BLaER1 (cell line): ENCODE data around the gene OR4A16.

Experiments used
- H3K27ac ChIP-seq: shearing (Covaris generic); formaldehyde crosslinking; 2 replicates; pipeline ENCODE4 v1.8.1; 2022
- H3K27me3 ChIP-seq: shearing (Covaris generic); formaldehyde crosslinking; 2 replicates; pipeline ENCODE4 v1.8.1; 2022
- H3K36me3 ChIP-seq: shearing (Covaris generic); formaldehyde crosslinking; 2 replicates; pipeline ENCODE4 v1.8.1; 2022
- H3K4me1 ChIP-seq: shearing (Covaris generic); formaldehyde crosslinking; 2 replicates; pipeline ENCODE4 v1.8.1; 2022
- H3K4me2 ChIP-seq: shearing (Covaris generic); formaldehyde crosslinking; 2 replicates; pipeline ENCODE4 v1.8.1; 2022
- H3K4me3 ChIP-seq: shearing (Covaris generic); formaldehyde crosslinking; 2 replicates; pipeline ENCODE4 v1.8.1; 2022
- H3K9ac ChIP-seq: shearing (Covaris generic); formaldehyde crosslinking; 2 replicates; pipeline ENCODE4 v1.8.1; 2022
- H3K9me3 ChIP-seq: shearing (Covaris generic); formaldehyde crosslinking; 2 replicates; pipeline ENCODE4 v1.8.1; 2022
- H4K20me1 ChIP-seq: shearing (Covaris generic); formaldehyde crosslinking; 2 replicates; pipeline ENCODE4 v1.8.1; 2022
- Cebpa-rat ChIP-seq: shearing (Covaris generic); IDR thresholded peaks from 2 replicates; pipeline ENCODE4 v1.8.1; 2022

The OR4A16 gene

GRCh38 chr11:55342901-55343300 lies at the start of gene OR4A16:
OR4A16 (plus strand) TSS chr11:55343201; CDS start chr11:55343201, 0 bp downstream.
- H3K4me2 ChIP-seq = no peak within 1 kb of the TSS
- no peaks in the 10 kb centered on the region for H3K4me1 ChIP-seq
- no peak within 1 kb of the TSS for H3K27ac ChIP-seq
- no peaks in the 10 kb centered on the region for H4K20me1 ChIP-seq
- no peak within 1 kb of the TSS for H3K4me3 ChIP-seq
- H3K9me3 ChIP-seq = no peaks in the 10 kb centered on the region
- H3K27me3 ChIP-seq = no peaks in the 10 kb centered on the region
- no peaks in the 10 kb centered on the region for H3K36me3 ChIP-seq
- TF ChIP-seq Cebpa-rat = no peak
- no peak within 1 kb of the TSS for H3K9ac ChIP-seq

- no peak overlapping the region for H3K4me3 ChIP-seq
- no peaks in the 10 kb centered on the region for H3K9me3 ChIP-seq
- H3K36me3 ChIP-seq = no peaks in the 10 kb centered on the region
- no peaks in the 10 kb centered on the region for H4K20me1 ChIP-seq
- H3K27ac ChIP-seq = no peak overlapping the region
- H3K9ac ChIP-seq = no peak overlapping the region
- no peak for TF ChIP-seq Cebpa-rat
- no peak overlapping the region for H3K4me2 ChIP-seq
- H3K27me3 ChIP-seq = no peaks in the 10 kb centered on the region
- H3K4me1 ChIP-seq = no peaks in the 10 kb centered on the region
Observed at GRCh38 chr11:55324500-55324899, 18.5 kb upstream of the OR4A16 start.

DNA sequence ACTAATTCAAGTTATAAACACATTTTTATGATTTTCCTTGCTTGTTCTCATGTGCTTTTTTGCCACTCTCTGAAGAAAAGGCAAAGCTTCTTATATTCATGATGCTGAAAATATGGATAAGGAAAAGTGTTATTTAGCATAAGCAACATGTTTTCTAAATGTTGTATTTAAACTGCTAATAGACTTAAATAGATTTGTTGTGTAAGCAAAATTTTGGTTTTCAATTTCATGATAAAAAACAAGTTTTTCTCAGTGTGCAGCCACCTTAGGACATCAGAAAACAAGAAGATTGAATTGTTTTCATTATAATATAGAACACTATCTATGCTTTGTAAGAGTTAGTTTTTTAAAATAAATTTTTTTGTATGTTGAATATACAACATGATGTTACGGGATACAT lies 2.3 kb downstream of the OR4A16 start:
- no peaks in the 10 kb centered on the region for H4K20me1 ChIP-seq
- peaks cover 8% of the 10 kb centered on the region for H3K9me3 ChIP-seq
- no peaks in the 10 kb centered on the region for H3K27me3 ChIP-seq
- TF ChIP-seq Cebpa-rat = no peak
- H3K4me3 ChIP-seq = no peak overlapping the region
- no peaks in the 10 kb centered on the region for H3K36me3 ChIP-seq
- no peak overlapping the region for H3K27ac ChIP-seq
- no peak overlapping the region for H3K4me2 ChIP-seq
- H3K9ac ChIP-seq = no peak overlapping the region
- no peaks in the 10 kb centered on the region for H3K4me1 ChIP-seq

GRCh38 chr11:55349032-55349431 lies 6.0 kb downstream of the OR4A16 start:
- no peak for TF ChIP-seq Cebpa-rat
- Histone ChIP-seq H4K20me1 (no peaks in the 10 kb centered on the region), H3K9me3 (peaks cover 8% of the 10 kb centered on the region)

GRCh38 chr11:55357560-55358184 lies 14.7 kb downstream of the OR4A16 start:
- Histone ChIP-seq H3K27me3 (no peaks in the 10 kb centered on the region), H3K4me3 (no peak overlapping the region), H3K9ac (no peak overlapping the region), H3K27ac (peak overlapping the region; percentile 70), H3K4me2 (peak overlapping the region; percentile 53), H3K4me1 (peaks cover 25% of the 10 kb centered on the region), H3K36me3 (no peaks in the 10 kb centered on the region), H4K20me1 (no peaks in the 10 kb centered on the region), H3K9me3 (no peaks in the 10 kb centered on the region)
- TF ChIP-seq Cebpa-rat = no peak

More at GRCh38 chr11:55349032-55349431, 6.0 kb downstream of the OR4A16 start:
- H3K4me2 ChIP-seq = no peak overlapping the region
- H3K27me3 ChIP-seq = no peaks in the 10 kb centered on the region
- no peaks in the 10 kb centered on the region for H3K4me1 ChIP-seq
- no peak overlapping the region for H3K9ac ChIP-seq
- H3K4me3 ChIP-seq = no peak overlapping the region
- H3K27ac ChIP-seq = no peak overlapping the region
- no peaks in the 10 kb centered on the region for H3K36me3 ChIP-seq

DNA sequence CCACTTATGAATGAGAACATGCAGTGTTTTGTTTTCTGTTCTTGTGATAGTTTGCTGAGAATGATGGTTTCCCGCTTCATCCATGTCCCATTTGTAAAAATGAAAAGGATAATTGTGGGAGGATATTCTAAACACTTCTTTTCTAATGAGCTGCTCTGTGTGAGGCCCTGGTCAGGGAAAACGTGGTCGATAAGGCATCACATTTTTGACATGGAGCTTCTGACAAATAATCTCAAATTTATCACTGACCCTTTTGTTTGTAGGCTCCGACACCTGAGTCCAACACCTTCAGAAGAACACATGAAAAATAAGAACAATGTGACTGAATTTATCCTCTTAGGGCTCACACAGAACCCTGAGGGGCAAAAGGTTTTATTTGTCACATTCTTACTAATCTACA lies 24.7 kb downstream of the OR4A16 start, which contains the start of gene OR4A15:
TSS of gene OR4A15 (plus strand) at position 301 of the 400 bp plus-strand sequence. CDS start at position 301, 0 bp downstream.
- Histone ChIP-seq H3K4me3 (no peak within 1 kb of the TSS), H3K4me2 (no peak within 1 kb of the TSS), H3K36me3 (no peaks in the 10 kb centered on the region), H3K9me3 (no peaks in the 10 kb centered on the region), H3K4me1 (no peaks in the 10 kb centered on the region), H3K27me3 (no peaks in the 10 kb centered on the region), H3K9ac (no peak within 1 kb of the TSS), H4K20me1 (no peaks in the 10 kb centered on the region), H3K27ac (no peak within 1 kb of the TSS)
- no peak for TF ChIP-seq Cebpa-rat
